HepG2 (cell line): ENCODE measurements around the gene C16orf89. TPM values are rescaled to one million over a fixed set of nuclear protein-coding genes. Genes with fewer than 3 reads are reported as not detected.
"Not testable (repeated sequence)": the region's sequence is repeated elsewhere in the genome, so short reads cannot be mapped to it uniquely, and the experiment has no call there.

Source experiments
- ATAC-seq: fragments of 200-7000 bp; cut with Tn5 transposase; 3 replicates; pipeline ENCODE4 v1.9.1; 2020; ENCODE audit warnings: mild to moderate bottlenecking, moderate library complexity
- BruUV-seq: library from RNA; stranded (reverse); fragments of 400-500 nt; replicated peaks from 2 replicates; lab custom pipeline; 2021; lab: Mats Ljungman, UMichigan
- CTCF ChIA-PET: fragments of 300-600 bp; formaldehyde crosslinking; extraction: SDS; loops from one replicate; lab custom pipeline; 2021; ENCODE audit warnings: low total read pairs, inconsistent platforms, low intra/inter-chr PET ratio; lab: Yijun Ruan, JAX
- POLR2A ChIA-PET: fragments of 350-600 bp; sonication (Branson Sonifier 250); formaldehyde crosslinking; loops from one replicate; lab custom pipeline; 2020; ENCODE audit warnings: antibody characterized with exemption, inconsistent platforms; lab: Yijun Ruan, JAX
- DNase-seq: peaks from one replicate; pipeline ENCODE4 v3.0.0-alpha.2; 2015; ENCODE audit warnings: low spot score
- FAIRE-seq: peaks from 3 replicates; lab custom pipeline; 2011; peaks lifted over from hg19 to GRCh38; lab: Jason Lieb, UNC
- H2AFZ ChIP-seq: one replicate; pipeline ENCODE4 v1.6.1; 2011; ENCODE audit warnings: low read length, inconsistent platforms
- H3K27ac ChIP-seq: fragments of 300-600 bp; 3 replicates; pipeline ENCODE4 v1.8.0; 2011; ENCODE audit warnings: mixed run types, mild to moderate bottlenecking, mixed read lengths, low read length, inconsistent platforms; ENCODE audit not compliant: insufficient read depth; ENCODE audit errors: extremely low read length
- H3K27me3 ChIP-seq, 2 experiments: fragments of 200-600 bp in 1 of 2; 2 replicates in 1 of 2; 3 replicates in 1 of 2; pipeline versions ENCODE4 v1.6.0 to v1.8.0; 2011; ENCODE audit warnings: low read length in 2 of 2, mild to moderate bottlenecking in 2 of 2, moderate library complexity in 2 of 2, inconsistent platforms in 1 of 2; ENCODE audit not compliant: insufficient read depth in 2 of 2, control insufficient read depth in 1 of 2
- H3K36me3 ChIP-seq, 2 experiments: fragments of 200-600 bp in 1 of 2; replicated peaks in 1 of 2; 2 replicates in 1 of 2; 3 replicates in 1 of 2; pipeline versions ENCODE4 v1.5.1 to v1.8.0; 2011; ENCODE audit warnings: low read length in 2 of 2, inconsistent platforms in 1 of 2; ENCODE audit not compliant: insufficient read depth in 2 of 2, control insufficient read depth in 1 of 2
- H3K4me1 ChIP-seq: 2 replicates; pipeline ENCODE4 v1.5.1; 2012; ENCODE audit warnings: low read length, inconsistent platforms; ENCODE audit not compliant: insufficient read depth
- H3K4me2 ChIP-seq: 2 replicates; pipeline ENCODE4 v1.6.0; 2011; ENCODE audit warnings: low read depth, low read length, inconsistent platforms
- H3K4me3 ChIP-seq, 3 experiments: fragments of 200-600 bp in 1 of 3; sonication (generic), shearing (Covaris generic) in 1 of 3; replicated peaks in 1 of 3; 2 replicates each; pipeline ENCODE4 v1.5.1; 2011 to 2016; ENCODE audit warnings: low read length in 3 of 3, inconsistent platforms in 2 of 3, low read depth in 2 of 3, mild to moderate bottlenecking in 2 of 3, control low read depth in 1 of 3, mixed read lengths in 1 of 3; ENCODE audit not compliant: insufficient read depth in 1 of 3
- H3K79me2 ChIP-seq: one replicate; pipeline ENCODE4 v1.6.1; 2011; ENCODE audit warnings: low read length, inconsistent platforms; ENCODE audit not compliant: insufficient read depth
- H3K9ac ChIP-seq: 2 replicates; pipeline ENCODE4 v1.6.0; 2011; ENCODE audit warnings: mild to moderate bottlenecking, low read depth, low read length, inconsistent platforms; ENCODE audit not compliant: insufficient read depth
- H3K9me3 ChIP-seq: 2 replicates; pipeline ENCODE4 v1.5.1; 2012; ENCODE audit warnings: mild to moderate bottlenecking, low read length
- H4K20me1 ChIP-seq: 2 replicates; pipeline ENCODE4 v1.6.0; 2011; ENCODE audit warnings: inconsistent platforms, mild to moderate bottlenecking, low read length, moderate library complexity; ENCODE audit not compliant: insufficient read depth
- CTCF ChIP-seq: sonication (generic); formaldehyde crosslinking; IDR thresholded peaks from 2 replicates; pipeline ENCODE4 v1.5.0; 2020; ENCODE audit warnings: mild to moderate bottlenecking, missing genetic modification reagents, moderate library complexity
- HOXA7 ChIP-seq: sonication (generic); formaldehyde crosslinking; IDR thresholded peaks from 2 replicates; pipeline ENCODE4 v1.8.1; 2022; ENCODE audit warnings: mild to moderate bottlenecking, missing genetic modification reagents, moderate library complexity
- MTA1 ChIP-seq: sonication (generic); formaldehyde crosslinking; IDR thresholded peaks from 2 replicates; pipeline ENCODE4 v1.4.0; 2020; ENCODE audit warnings: missing genetic modification reagents, mild to moderate bottlenecking, borderline replicate concordance
- NFAT5 ChIP-seq: sonication (generic); formaldehyde crosslinking; IDR thresholded peaks from 2 replicates; pipeline ENCODE4 v1.4.0; 2020; ENCODE audit warnings: missing genetic modification reagents
- XRCC5 ChIP-seq: fragments of 200-400 bp; formaldehyde crosslinking; optimal IDR thresholded peaks from 2 replicates; pipeline ENCODE3; 2017; ENCODE audit warnings: mild to moderate bottlenecking, low read length
- WGBS: methylation state at CpG from one replicate; pipeline ENCODE4 v1.1.6; 2017; ENCODE audit warnings: low lambda C conversion rate; 5-methylcytosine and 5-hydroxymethylcytosine counted together
- in situ Hi-C: cut with HindIII; loops from 2 replicates; pipeline ENCODE4 v1.10.0; 2017; ENCODE audit warnings: low pct_unique_long_range_greater_than_20kb; ENCODE audit not compliant: extremely low pct_ligation_motif_present
- intact Hi-C: fragments of 100-400 bp; cut with micrococcal nuclease; formaldehyde crosslinking; loops from one replicate; pipeline ENCODE4 v1.10.0; 2022; ENCODE audit not compliant: unreplicated experiment
- polyA plus RNA-seq, 8 experiments: library from polyadenylated mRNA; depleted of rRNA in 3 of 8; stranded (reverse) in 7 of 8; unstranded in 1 of 8; fragments of >200 nt; fragmentation: Illumina TruSeq in 4 of 8; extraction: Trizol in 4 of 8; gene quantifications; 2 replicates each; pipeline versions ENCODE4 v1.2.1 to v1.2.3, GENCODE V29; 2011 to 2016; ENCODE audit warnings: low read depth in 4 of 8, missing spikeins in 1 of 8, mixed read lengths in 1 of 8; ENCODE audit not compliant: insufficient read depth in 1 of 8
- total RNA-seq, 5 experiments: library from RNA; depleted of rRNA; stranded (reverse); fragments of >200 nt; fragmentation: Illumina TruSeq; extraction: Trizol; gene quantifications; 2 replicates each; pipeline ENCODE4 v1.2.3, GENCODE V29; 2016; ENCODE audit warnings: low read depth in 1 of 5

Gene C16orf89
- total and polyA plus RNA-seq, 2 of the 13 experiments (the other 11 are each of a cell fraction or from before 2014, with no cell fraction given): 1.9 to 3.4 TPM

GRCh38 chr16:5075637-5076036 lies 9.9 kb upstream of the C16orf89 start:
- TF ChIP-seq HOXA7 (CRISPR knock-in tag): 0 out of 2 replicates have a peak, but pooled peaks have one; percentile 28
- TF ChIP-seq CTCF (CRISPR knock-in tag): 0 out of 2 replicates have a peak, but pooled peaks have one; percentile 20
- TF ChIP-seq MTA1: 0 out of 2 replicates have a peak, but pooled peaks have one; percentile 17
- TF ChIP-seq XRCC5: no peak
- Histone ChIP-seq H2AFZ (no peak overlapping the region), H3K9me3 (no peaks in the 10 kb centered on the region), H4K20me1 (no peaks in the 10 kb centered on the region), H3K27ac (no peak overlapping the region), H3K4me3 (no peak overlapping the region), H3K4me1 (peaks cover 23% of the 10 kb centered on the region), H3K36me3 (peaks cover 33 to 62% of the 10 kb centered on the region in 2 experiments), H3K79me2 (peaks cover 26% of the 10 kb centered on the region), H3K27me3 (no peaks in the 10 kb centered on the region; a peak in 1 of 5 replicates), H3K9ac (no peak overlapping the region), H3K4me2 (no peak overlapping the region)
- ChIA-PET CTCF (no interaction called here), POLR2A (interaction anchor here (0.9 to 1.7 kb wide), 2 partner anchors 23 to 118 kb away, joined by 4 to 6 read pairs; partner anchors contain the start of gene SEC14L5)
- in situ Hi-C loops: no loop called here
- no peak for DNase-seq
- intact Hi-C loops: no loop called here
- no TSS peak for BruUV-seq
- ATAC-seq: peak; percentile 23; the same call in 2 of the 3 replicates
- no peak for FAIRE-seq
- 89% methylated on average over 5 of the region's 5 CpGs for WGBS

- H3K27me3 ChIP-seq, H4K20me1 ChIP-seq, H3K9ac ChIP-seq, H3K4me2 ChIP-seq, CTCF ChIA-PET, BruUV-seq, H3K9me3 ChIP-seq, POLR2A ChIA-PET, H3K27ac ChIP-seq, H2AFZ ChIP-seq, ATAC-seq, DNase-seq, in situ Hi-C loops, FAIRE-seq, H3K4me3 ChIP-seq: not testable (repeated sequence)
- H3K4me1 ChIP-seq: peaks cover 23% of the 10 kb centered on the region
- 0 out of 2 replicates have a peak, but pooled peaks have one; percentile 15 for TF ChIP-seq NFAT5 (CRISPR knock-in tag)
- intact Hi-C loops: loop anchor here (5.0 kb wide), 2 partner anchors 36 to 116 kb away; partner anchors contain the start of gene SEC14L5
- H3K36me3 ChIP-seq: peaks cover 28 to 48% of the 10 kb centered on the region in 2 experiments
- H3K79me2 ChIP-seq: peaks cover 26% of the 10 kb centered on the region
- WGBS: 92% methylated on average over 15 of the region's 15 CpGs
Measured at GRCh38 chr16:5073771-5074170, 8.0 kb upstream of the C16orf89 start.
